ENCODE data around the gene SAMD4A.

Gene SAMD4A

GRCh38 chr14:54817506-54817905, 250.6 kb downstream of the SAMD4A start:
- DNase-seq (ENCODE audit: low read depth): no peak
- no peak for TF ChIP-seq CTCF (conservative IDR thresholded peaks at IDR 0.05; ENCODE audit: low read depth, low read length)
- H3K4me3 ChIP-seq (ENCODE audit: low read length): no peak overlapping the region

GRCh38 chr14:54818201-54819133, 251.5 kb downstream of the SAMD4A start:
- peak; percentile 80 for DNase-seq (ENCODE audit: low read depth)
- H3K4me3 ChIP-seq (ENCODE audit: low read length): no peak overlapping the region
- TF ChIP-seq CTCF (conservative IDR thresholded peaks at IDR 0.05; ENCODE audit: low read depth, low read length): no peak

GRCh38 chr14:54822685-54823084, 255.8 kb downstream of the SAMD4A start:
- no peak for TF ChIP-seq CTCF (conservative IDR thresholded peaks at IDR 0.05; ENCODE audit: low read depth, low read length)
- DNase-seq (ENCODE audit: low read depth): no peak

GRCh38 chr14:54823757-54824549, 257.0 kb downstream of the SAMD4A start:
- TF ChIP-seq CTCF (conservative IDR thresholded peaks at IDR 0.05; ENCODE audit: low read depth, low read length): no peak
- DNase-seq (ENCODE audit: low read depth): no peak
- no peak overlapping the region for H3K4me3 ChIP-seq (ENCODE audit: low read length)

More at GRCh38 chr14:54822685-54823084, 255.8 kb downstream of the SAMD4A start:
- no peak overlapping the region for H3K4me3 ChIP-seq (ENCODE audit: low read length)

- DNase-seq (ENCODE audit: low read depth): no peak
- no peak for TF ChIP-seq CTCF (conservative IDR thresholded peaks at IDR 0.05; ENCODE audit: low read depth, low read length)
- no peak overlapping the region for H3K4me3 ChIP-seq (ENCODE audit: low read length)
Measured at GRCh38 chr14:54828037-54828436, 261.1 kb downstream of the SAMD4A start.

- DNase-seq (ENCODE audit: low read depth): no peak
- no peak for TF ChIP-seq CTCF (conservative IDR thresholded peaks at IDR 0.05; ENCODE audit: low read depth, low read length)
Measured at GRCh38 chr14:54829486-54830224, 262.7 kb downstream of the SAMD4A start.

More at GRCh38 chr14:54829486-54830224, 262.7 kb downstream of the SAMD4A start:
- no peak overlapping the region for H3K4me3 ChIP-seq (ENCODE audit: low read length)

Measured in retinal pigment epithelial cell (primary cell).